T-helper 2 cell treated with Interferon-gamma antibody and Interleukin-4, amounts not matched to agents 5 μg/mL and 100 μg/mL, for 36 hours (primary cell): Measurements from ENCODE around the gene SEPTIN10.

ENCODE experiments used
- DNase-seq: peaks from one replicate; pipeline ENCODE4 v3.0.0; 2021; ENCODE audit warnings: low spot score
- H3K27ac Mint-ChIP-seq: one replicate; pipeline ENCODE4 v1.8.0; 2021; ENCODE audit warnings: mild to moderate bottlenecking, mixed read lengths
- H3K27me3 Mint-ChIP-seq: one replicate; pipeline ENCODE4 v1.8.0; 2021; ENCODE audit warnings: low read depth, mixed read lengths
- H3K36me3 Mint-ChIP-seq: one replicate; pipeline ENCODE4 v1.8.0; 2021; ENCODE audit warnings: low read depth, mixed read lengths
- H3K4me1 Mint-ChIP-seq: one replicate; pipeline ENCODE4 v1.8.0; 2021; ENCODE audit warnings: low read depth, mixed read lengths
- H3K4me3 Mint-ChIP-seq: one replicate; pipeline ENCODE4 v1.8.0; 2022; ENCODE audit warnings: mild to moderate bottlenecking, moderate library complexity, mixed read lengths
- H3K9me3 Mint-ChIP-seq: one replicate; pipeline ENCODE4 v1.8.0; 2021; ENCODE audit warnings: mixed read lengths

The SEPTIN10 gene

DNA sequence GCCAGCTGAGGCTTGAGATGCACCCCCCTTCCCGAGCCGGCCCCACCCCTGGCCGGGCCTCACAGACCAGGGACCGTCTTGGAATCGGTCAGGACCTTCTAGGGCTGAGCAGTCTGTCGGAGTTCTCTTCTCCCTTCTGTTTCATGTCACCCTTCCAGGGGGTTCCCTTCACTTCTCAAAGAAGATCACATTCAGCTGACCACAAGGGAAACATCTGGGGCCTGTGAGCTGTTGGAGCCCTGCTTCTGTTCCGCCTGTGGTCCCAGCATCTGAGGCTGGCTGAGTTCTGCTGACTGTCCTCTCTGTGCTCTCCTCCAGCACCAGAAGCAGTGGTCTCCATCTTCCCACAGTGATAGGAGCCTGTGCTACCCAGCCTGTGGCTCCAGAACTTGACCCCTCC is 106.5 kb downstream of the SEPTIN10 start:
- Mint-ChIP-seq H3K4me3 (no peak overlapping the region), H3K9me3 (no peaks in the 10 kb centered on the region), H3K27ac (no peak overlapping the region), H3K4me1 (no peaks in the 10 kb centered on the region), H3K36me3 (no peaks in the 10 kb centered on the region), H3K27me3 (no peaks in the 10 kb centered on the region)
- no peak for DNase-seq

DNA sequence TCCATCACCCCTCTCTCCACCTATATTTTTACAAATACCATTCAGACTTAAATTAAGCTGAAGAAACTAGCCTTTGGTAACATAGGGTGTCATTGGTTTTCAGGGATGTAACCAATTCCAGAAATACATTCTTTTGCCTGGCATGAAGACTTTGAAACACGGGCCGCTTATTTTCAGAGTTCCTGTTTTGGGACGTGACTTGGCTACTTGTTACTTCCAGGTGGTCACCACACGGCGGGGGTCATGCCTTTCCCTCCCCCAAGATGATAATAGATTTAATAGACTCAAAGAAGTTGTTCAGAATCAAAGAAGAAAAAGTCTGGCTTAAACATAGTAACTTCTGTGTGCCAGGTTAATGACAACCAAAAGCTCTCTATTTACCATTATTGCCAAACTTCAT is 110.6 kb downstream of the SEPTIN10 start:
- H3K27me3 Mint-ChIP-seq: no peaks in the 10 kb centered on the region
- no peak overlapping the region for H3K4me3 Mint-ChIP-seq
- H3K36me3 Mint-ChIP-seq: no peaks in the 10 kb centered on the region
- DNase-seq: no peak
- H3K4me1 Mint-ChIP-seq: no peaks in the 10 kb centered on the region
- no peak overlapping the region for H3K27ac Mint-ChIP-seq
- no peaks in the 10 kb centered on the region for H3K9me3 Mint-ChIP-seq

DNA sequence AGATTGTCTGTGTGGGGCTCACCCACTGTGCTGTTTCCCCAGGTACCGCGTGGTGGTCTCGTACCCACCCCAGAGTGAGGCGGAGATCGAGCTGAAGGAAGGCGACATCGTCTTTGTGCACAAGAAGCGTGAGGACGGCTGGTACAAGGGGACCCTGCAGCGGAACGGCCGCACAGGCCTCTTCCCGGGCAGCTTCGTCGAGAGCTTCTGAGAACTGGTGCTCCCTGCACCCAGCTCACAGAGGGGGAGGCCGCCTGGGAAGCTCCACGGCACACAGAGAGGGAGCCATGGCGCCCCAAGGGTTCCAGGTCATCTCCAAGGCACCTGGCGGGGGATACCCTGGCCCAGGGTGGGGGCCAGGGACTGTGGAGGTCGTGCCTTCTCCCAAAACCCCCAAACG is 112.3 kb downstream of the SEPTIN10 start:
- H3K36me3 Mint-ChIP-seq: no peaks in the 10 kb centered on the region
- no peaks in the 10 kb centered on the region for H3K4me1 Mint-ChIP-seq
- H3K4me3 Mint-ChIP-seq: no peak overlapping the region
- no peaks in the 10 kb centered on the region for H3K9me3 Mint-ChIP-seq
- H3K27ac Mint-ChIP-seq: no peak overlapping the region
- no peak for DNase-seq
- no peaks in the 10 kb centered on the region for H3K27me3 Mint-ChIP-seq

DNA sequence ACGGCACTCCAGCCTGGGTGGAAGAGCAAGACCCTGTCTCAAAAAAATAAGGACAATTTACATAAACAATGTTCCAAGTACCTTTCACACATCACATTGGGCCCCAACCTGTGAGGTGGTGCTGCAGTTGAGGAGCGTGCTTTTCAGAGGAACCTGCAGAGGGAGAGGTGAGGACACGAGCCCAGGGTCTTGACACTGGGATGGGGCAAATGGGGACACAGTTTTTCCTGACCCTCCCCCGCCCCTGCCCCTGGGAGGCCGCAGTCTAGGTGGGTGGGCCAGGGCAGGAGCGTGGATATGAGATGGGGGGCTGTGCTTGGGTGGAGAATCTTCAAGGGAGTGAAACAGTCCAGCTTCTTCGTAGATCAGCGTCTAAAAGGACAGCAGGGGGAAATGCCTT is 112.9 kb downstream of the SEPTIN10 start:
- Mint-ChIP-seq H3K36me3 (no peaks in the 10 kb centered on the region), H3K27ac (no peak overlapping the region), H3K4me3 (no peak overlapping the region), H3K9me3 (no peaks in the 10 kb centered on the region), H3K4me1 (no peaks in the 10 kb centered on the region), H3K27me3 (no peaks in the 10 kb centered on the region)
- DNase-seq: no peak

DNA sequence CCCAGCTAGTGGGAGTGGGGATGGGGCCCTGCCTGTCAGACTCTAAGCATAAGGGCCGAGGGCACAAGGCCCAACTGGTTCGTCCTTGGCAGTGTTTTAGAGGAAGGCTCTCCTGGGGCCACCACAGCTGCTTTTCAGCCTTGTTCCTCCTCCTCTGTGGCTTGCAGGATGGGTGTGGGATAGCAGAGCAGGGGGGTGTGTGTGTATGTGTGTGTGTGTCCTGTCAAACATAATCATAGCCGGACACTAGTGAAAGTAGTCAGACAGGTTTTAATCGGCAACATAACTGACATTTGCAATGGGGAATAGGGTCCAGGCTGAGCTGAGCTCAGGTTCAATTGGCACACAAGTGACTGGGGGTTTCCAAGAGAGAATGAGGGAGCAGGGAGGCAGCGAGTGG is 114.2 kb downstream of the SEPTIN10 start:
- H3K36me3 Mint-ChIP-seq: no peaks in the 10 kb centered on the region
- H3K27ac Mint-ChIP-seq: no peak overlapping the region
- no peak overlapping the region for H3K4me3 Mint-ChIP-seq
- H3K27me3 Mint-ChIP-seq: no peaks in the 10 kb centered on the region
- no peaks in the 10 kb centered on the region for H3K9me3 Mint-ChIP-seq
- no peak for DNase-seq
- no peaks in the 10 kb centered on the region for H3K4me1 Mint-ChIP-seq

DNA sequence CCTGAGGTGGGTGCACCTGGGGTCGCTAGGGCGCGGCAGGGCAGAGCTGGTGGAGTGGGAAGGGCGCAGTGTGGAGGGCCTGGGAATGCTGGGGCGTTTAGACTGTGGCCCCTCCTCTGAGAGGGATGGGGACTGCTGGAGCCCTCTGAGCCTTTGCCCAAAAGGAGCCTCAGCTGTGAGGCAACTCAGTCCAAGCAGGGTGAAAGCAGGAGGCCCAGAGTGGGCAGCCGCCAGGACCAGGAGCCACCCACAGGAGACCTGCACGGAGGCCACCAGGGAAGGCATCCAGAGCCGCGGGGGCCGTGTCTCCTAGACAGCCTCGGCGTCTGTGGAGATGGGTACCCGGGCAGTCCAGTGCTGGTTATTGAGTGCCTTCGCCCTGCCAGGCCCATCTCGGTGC is 114.9 kb downstream of the SEPTIN10 start:
- H3K9me3 Mint-ChIP-seq: no peaks in the 10 kb centered on the region
- H3K4me1 Mint-ChIP-seq: no peaks in the 10 kb centered on the region
- DNase-seq: no peak
- H3K4me3 Mint-ChIP-seq: no peak overlapping the region
- no peak overlapping the region for H3K27ac Mint-ChIP-seq
- no peaks in the 10 kb centered on the region for H3K36me3 Mint-ChIP-seq
- H3K27me3 Mint-ChIP-seq: no peaks in the 10 kb centered on the region

DNA sequence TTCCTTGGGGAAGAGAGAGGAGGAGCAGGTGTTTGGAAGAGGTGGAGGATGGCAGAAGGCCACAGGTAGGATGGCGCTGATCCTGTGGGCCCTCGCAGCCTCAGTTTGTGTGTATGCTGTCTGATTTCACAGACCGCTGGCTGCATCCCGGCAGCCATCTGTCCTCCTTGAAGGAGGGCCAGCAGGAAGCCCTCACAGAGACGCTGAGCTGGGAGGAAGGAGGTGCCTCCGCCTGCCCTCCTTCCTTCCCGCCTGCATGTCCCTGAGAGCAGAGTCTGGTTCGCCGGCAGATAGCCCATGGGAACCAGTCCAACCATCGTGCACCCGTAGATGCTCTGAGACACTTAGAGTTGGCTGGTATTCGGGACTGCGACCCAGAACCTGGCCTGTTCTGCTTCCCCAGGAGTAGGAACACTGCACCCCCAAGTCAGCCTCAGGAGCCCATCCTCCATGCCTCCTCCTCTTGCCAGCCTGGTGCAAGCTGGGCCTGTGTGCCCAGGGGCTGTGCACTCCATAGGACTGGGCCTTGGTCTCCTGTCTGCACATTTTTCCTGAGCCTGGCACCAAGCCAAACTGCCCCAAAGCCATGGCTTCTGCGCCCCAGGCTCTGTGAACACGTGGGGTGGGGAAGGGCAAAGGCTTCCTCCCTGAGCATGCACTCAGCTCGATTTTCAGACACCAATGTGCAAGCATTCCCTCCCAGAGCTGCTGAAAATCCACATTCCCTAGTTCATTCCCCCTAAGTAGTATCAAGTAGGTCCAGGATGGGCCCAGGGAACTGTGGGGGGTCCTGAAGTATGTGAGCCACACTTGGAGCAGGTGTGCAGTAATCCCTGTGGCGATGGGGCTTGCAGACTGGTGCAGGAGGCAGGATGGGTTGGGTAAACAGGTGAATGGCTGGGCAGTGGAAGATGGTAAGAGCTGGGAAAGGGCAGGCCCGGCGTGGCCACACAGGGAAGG is 115.6 kb downstream of the SEPTIN10 start:
- Mint-ChIP-seq H3K4me3 (no peak overlapping the region), H3K27me3 (no peaks in the 10 kb centered on the region), H3K36me3 (no peaks in the 10 kb centered on the region), H3K9me3 (no peaks in the 10 kb centered on the region), H3K4me1 (no peaks in the 10 kb centered on the region), H3K27ac (no peak overlapping the region)
- DNase-seq: no peak

DNA sequence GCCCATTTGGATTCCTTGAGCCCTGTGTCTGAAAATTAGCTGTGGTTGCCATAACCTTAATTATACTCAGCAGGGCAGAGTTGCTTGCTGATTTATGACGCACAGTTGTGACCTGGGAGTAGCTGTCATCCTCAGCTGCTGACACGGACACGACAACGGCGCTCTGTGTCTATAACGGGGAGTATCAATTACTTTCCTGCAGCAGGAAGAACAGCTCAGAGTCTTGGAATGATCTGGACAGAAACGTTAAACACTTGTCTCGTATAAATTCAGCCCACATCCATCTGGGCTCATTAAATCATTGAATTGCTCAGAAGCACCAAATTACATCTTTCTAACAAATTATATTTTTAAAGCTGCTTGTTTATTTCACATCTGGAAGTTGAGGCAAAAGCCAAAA is 116.3 kb downstream of the SEPTIN10 start:
- H3K9me3 Mint-ChIP-seq: no peaks in the 10 kb centered on the region
- DNase-seq: no peak

DNA sequence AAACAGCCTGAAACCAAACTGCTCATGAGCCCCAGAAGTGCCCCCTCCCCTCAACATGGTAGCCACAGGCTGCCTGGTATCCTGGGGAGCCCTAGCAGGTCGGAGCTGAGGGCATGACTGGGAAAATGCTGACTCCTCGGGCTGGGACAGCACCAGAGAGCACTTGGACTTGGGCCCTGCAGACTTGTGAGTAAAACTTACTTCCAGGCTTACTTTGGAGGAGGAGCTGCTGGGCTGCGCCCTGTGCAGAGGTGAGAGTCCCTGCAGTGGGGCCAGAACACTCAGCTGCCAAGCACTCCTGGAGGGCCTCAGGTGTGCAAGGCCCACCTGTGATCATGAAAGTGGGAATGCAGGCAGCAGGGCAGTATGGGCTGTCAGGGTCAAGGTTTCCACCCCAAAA is 119.4 kb downstream of the SEPTIN10 start:
- Mint-ChIP-seq H3K9me3 (no peaks in the 10 kb centered on the region), H3K27me3 (no peaks in the 10 kb centered on the region), H3K36me3 (no peaks in the 10 kb centered on the region), H3K27ac (no peak overlapping the region), H3K4me3 (no peak overlapping the region), H3K4me1 (no peaks in the 10 kb centered on the region)
- DNase-seq: no peak

More for the DNA sequence above, 116.3 kb downstream of the SEPTIN10 start:
- Mint-ChIP-seq H3K27me3 (no peaks in the 10 kb centered on the region), H3K4me3 (no peak overlapping the region), H3K36me3 (no peaks in the 10 kb centered on the region), H3K4me1 (no peaks in the 10 kb centered on the region), H3K27ac (no peak overlapping the region)

DNA sequence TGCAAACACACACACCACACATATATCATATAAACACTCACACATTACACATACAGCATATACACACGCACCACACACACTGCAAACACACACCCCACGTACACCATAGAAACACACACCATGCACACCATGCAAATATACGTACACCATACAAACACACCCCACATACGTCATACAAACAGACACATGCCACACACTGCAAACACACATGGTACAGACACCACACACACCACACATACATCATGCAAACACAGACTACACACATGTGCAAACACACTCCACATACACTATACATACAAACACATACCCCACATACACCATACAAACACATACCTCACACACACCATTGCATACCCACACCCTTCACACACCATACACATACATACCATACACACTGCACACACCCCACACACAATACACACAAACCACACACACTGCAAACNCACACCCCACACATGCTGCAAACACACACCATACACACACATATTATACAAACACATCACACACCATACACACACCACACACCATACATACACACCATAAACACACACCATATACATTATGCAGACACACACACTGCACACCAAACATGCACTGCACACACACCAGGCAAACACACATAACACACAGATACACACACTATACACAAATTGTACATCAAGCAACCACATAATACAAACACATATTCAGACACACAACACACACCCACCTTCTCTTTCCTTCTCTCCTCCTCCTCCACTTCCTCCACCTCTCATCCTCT is 120.4 kb downstream of the SEPTIN10 start:
- Mint-ChIP-seq H3K27me3 (no peaks in the 10 kb centered on the region), H3K27ac (no peak overlapping the region), H3K4me3 (no peak overlapping the region), H3K36me3 (no peaks in the 10 kb centered on the region), H3K9me3 (no peaks in the 10 kb centered on the region), H3K4me1 (no peaks in the 10 kb centered on the region)
- no peak for DNase-seq
